NB4 (cell line): ENCODE results near the gene CEACAM6.

Source experiments
- POLR2A ChIP-seq: IDR thresholded peaks from 2 replicates; pipeline ENCODE4 v1.6.1; 2011; ENCODE audit warnings: mild to moderate bottlenecking; ENCODE audit not compliant: insufficient read length; ENCODE audit errors: extremely low read depth
- TF ChIP-seq, protein P1 (sequence below): IDR thresholded peaks from one replicate; pipeline ENCODE4 v1.5.1; 2012; ENCODE audit warnings: low read depth, low read length
- TF ChIP-seq, protein P2 (sequence below): IDR thresholded peaks from 2 replicates; pipeline ENCODE4 v1.6.1; 2011; ENCODE audit warnings: low read depth, low read length

- TF ChIP-seq, protein P1, sequence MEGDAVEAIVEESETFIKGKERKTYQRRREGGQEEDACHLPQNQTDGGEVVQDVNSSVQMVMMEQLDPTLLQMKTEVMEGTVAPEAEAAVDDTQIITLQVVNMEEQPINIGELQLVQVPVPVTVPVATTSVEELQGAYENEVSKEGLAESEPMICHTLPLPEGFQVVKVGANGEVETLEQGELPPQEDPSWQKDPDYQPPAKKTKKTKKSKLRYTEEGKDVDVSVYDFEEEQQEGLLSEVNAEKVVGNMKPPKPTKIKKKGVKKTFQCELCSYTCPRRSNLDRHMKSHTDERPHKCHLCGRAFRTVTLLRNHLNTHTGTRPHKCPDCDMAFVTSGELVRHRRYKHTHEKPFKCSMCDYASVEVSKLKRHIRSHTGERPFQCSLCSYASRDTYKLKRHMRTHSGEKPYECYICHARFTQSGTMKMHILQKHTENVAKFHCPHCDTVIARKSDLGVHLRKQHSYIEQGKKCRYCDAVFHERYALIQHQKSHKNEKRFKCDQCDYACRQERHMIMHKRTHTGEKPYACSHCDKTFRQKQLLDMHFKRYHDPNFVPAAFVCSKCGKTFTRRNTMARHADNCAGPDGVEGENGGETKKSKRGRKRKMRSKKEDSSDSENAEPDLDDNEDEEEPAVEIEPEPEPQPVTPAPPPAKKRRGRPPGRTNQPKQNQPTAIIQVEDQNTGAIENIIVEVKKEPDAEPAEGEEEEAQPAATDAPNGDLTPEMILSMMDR, result no peak
- TF ChIP-seq, protein P2, sequence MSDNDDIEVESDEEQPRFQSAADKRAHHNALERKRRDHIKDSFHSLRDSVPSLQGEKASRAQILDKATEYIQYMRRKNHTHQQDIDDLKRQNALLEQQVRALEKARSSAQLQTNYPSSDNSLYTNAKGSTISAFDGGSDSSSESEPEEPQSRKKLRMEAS, result no peak
- no peak for TF ChIP-seq POLR2A
Measured at GRCh38 chr19:41748012-41748411, 7.3 kb upstream of the CEACAM6 start.
